Liver (tissue), 3 donors: ENCODE results near the gene SLC35D3.
"Not testable (repeated sequence)": the region's sequence is repeated elsewhere in the genome, so short reads cannot be mapped to it uniquely, and the experiment has no call there.

Source experiments
- CTCF ChIP-seq: fragments of 150-350 bp; IDR thresholded peaks from 2 replicates; pipeline ENCODE4 v1.5.1; 2017; ENCODE audit warnings: improper control_type of control experiment, low read depth, low read length; ENCODE audit not compliant: missing input control
- RAD21 ChIP-seq, 2 donors: IDR thresholded peaks; 2 replicates each; pipeline ENCODE4 v1.6.1; 2016; ENCODE audit warnings: antibody characterized with exemption in 2 of 2, mild to moderate bottlenecking in 2 of 2
- RXRA ChIP-seq, 2 donors: IDR thresholded peaks; 2 replicates each; pipeline ENCODE4 v1.6.1; 2017 to 2018; ENCODE audit warnings: antibody characterized with exemption in 2 of 2, mild to moderate bottlenecking in 1 of 2
- SP1 ChIP-seq: IDR thresholded peaks from 2 replicates; pipeline ENCODE4 v1.6.1; 2018; ENCODE audit warnings: antibody characterized with exemption, mild to moderate bottlenecking
- TAF1 ChIP-seq: conservative IDR thresholded peaks from 2 replicates; pipeline ENCODE4 v1.6.1; 2016; ENCODE audit warnings: antibody characterized with exemption, mild to moderate bottlenecking
- YY1 ChIP-seq: IDR thresholded peaks from 2 replicates; pipeline ENCODE4 v1.6.1; 2016; ENCODE audit warnings: antibody characterized with exemption, mild to moderate bottlenecking
- donor health status: healthy.
- donor health status: healthy.

- TF ChIP-seq RXRA (IDR thresholded peaks at IDR 0.05): peak in 1 of 2 donors; percentile 17
- TF ChIP-seq RAD21 (IDR thresholded peaks at IDR 0.05); CTCF; TAF1; YY1; SP1: not testable (repeated sequence)
Observed at GRCh38 chr6:136973781-136974180, 51.7 kb downstream of the SLC35D3 start.
